Cardiac fibroblast (primary cell): ENCODE results near the gene ANGPTL8.

Experiments
- DNase-seq, 2 donors: peaks; one replicate each; pipeline versions ENCODE4 v3.0.0 to v3.0.0-alpha.2; 2010; ENCODE audit warnings: low read depth in 2 of 2
- H3K4me3 ChIP-seq, 2 donors: replicated peaks in 1 of 2; 1 replicate in 1 of 2; 2 replicates in 1 of 2; pipeline ENCODE4 v1.5.1; 2011; ENCODE audit warnings: low read depth in 2 of 2, low read length in 2 of 2, mild to moderate bottlenecking in 2 of 2, moderate library complexity in 1 of 2
- TF ChIP-seq, protein P1 (sequence below): IDR thresholded peaks from one replicate; pipeline ENCODE4 v1.5.1; 2011; ENCODE audit warnings: low read depth, mild to moderate bottlenecking, low read length, inconsistent platforms

The ANGPTL8 gene

DNA sequence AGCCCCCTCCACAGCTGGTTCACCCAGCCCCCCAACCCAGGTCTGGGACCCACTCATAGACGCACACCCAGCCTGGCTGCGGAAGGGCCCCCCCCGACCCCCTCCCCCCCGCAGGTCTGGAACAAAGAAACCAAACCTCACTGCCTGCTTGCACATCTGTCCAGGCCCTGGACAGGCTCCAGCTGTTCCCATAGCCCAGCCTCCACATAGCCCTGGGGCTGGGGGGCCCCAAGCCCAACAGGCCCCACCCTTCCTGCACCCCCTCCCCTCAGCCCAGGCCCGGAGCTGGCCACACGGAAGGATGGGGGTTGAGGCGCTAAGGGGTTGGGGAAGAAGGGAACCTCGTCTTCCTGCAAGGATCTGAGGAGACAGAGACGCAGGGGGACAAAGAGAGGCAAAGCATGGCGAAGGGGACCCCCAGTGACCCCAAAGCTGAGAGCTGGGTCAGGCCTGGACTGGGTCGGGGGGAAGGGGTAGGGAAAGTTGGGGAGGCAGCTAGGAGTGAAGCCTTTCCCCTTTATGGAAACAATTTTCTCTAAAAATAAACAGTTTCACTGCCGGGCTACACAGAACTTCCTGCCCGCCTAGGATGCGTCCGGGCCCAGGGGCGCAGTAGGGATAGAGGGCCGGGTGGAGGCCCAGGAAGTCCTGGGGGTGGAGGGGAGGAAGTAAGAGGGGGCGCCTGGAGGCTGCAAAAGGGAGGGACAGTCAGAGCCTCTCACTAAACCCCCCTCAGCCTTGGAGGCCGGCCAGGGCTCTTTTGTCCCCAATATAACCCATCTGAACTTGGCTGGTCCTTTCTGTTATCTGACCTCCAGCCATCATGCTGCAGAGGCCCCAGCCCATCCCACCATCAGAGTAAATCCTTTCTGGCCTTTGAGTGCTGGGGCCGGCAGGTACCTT is 44.5 kb upstream of the ANGPTL8 start:
- DNase-seq: peak; percentile 43 to 46
- H3K4me3 ChIP-seq: peak overlapping the region; percentile 51 to 90
- TF ChIP-seq, protein P1, sequence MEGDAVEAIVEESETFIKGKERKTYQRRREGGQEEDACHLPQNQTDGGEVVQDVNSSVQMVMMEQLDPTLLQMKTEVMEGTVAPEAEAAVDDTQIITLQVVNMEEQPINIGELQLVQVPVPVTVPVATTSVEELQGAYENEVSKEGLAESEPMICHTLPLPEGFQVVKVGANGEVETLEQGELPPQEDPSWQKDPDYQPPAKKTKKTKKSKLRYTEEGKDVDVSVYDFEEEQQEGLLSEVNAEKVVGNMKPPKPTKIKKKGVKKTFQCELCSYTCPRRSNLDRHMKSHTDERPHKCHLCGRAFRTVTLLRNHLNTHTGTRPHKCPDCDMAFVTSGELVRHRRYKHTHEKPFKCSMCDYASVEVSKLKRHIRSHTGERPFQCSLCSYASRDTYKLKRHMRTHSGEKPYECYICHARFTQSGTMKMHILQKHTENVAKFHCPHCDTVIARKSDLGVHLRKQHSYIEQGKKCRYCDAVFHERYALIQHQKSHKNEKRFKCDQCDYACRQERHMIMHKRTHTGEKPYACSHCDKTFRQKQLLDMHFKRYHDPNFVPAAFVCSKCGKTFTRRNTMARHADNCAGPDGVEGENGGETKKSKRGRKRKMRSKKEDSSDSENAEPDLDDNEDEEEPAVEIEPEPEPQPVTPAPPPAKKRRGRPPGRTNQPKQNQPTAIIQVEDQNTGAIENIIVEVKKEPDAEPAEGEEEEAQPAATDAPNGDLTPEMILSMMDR: no peak

DNA sequence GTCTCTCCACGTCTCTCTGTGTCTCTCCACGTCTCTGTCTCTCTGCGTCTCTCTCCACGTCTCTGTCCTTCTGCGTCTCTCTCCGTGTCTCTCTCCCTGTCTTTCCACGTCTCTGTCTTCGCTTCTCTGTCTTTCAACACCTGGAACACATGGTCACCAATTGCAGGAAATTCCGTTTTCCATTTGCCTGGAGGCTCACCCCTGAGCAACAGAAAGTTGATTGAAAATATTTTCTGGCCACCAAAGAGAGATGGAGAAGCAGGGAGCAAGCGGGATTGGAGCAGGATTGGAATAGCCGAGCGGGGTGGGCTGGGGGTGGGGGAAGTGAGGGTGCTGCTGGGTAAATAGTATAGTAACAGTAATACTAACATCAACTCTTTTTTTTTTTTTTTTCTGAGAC is 43.7 kb upstream of the ANGPTL8 start:
- DNase-seq: no peak
- TF ChIP-seq, protein P1: no peak
- peak overlapping the region; percentile 51 to 90 for H3K4me3 ChIP-seq

DNA sequence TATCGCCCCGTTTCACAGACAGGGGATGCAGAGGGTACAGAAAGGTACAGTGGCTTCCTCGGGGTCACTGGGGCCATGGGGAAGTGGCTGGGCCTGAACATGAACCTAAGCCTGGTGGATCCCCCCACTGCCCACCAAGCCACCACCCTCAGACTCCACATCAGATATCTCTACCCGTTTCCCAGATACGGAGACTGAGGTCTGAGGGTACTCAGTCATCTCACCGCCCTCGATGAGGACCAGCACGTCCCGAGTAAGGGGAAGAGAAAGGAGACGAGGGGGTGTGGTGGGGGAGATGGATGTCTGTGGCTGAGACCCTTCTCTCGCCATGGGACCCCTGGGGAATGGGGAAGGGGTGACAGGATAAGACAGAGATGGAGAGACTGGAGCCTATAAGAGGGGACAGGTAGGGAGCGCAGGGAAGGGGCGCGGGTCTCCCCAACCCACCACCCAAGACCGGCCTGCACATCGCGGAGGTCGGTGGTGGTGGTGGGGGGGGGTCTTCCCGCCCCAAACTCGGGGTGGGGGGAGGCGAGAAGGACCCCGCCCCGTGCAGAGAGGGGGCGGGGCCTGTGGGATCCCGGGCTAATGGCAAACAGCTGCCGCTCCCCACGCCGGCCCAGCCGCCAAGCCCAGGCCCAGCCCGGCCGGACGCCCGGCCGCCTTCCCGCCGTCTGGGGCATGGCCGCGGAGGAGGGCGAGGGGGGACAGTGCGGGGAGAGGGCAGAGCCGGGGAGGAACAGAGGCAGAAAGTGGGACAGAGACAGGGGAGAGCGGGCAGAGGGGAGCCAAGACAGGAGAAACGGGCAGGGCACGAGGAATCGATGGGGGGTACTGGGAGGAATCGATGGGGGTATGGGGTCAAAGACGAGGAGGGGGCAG is 42.8 kb upstream of the ANGPTL8 start:
- DNase-seq: peak; percentile 36 to 44
- H3K4me3 ChIP-seq: peak overlapping the region; percentile 71 to 90
- TF ChIP-seq, protein P1: no peak

DNA sequence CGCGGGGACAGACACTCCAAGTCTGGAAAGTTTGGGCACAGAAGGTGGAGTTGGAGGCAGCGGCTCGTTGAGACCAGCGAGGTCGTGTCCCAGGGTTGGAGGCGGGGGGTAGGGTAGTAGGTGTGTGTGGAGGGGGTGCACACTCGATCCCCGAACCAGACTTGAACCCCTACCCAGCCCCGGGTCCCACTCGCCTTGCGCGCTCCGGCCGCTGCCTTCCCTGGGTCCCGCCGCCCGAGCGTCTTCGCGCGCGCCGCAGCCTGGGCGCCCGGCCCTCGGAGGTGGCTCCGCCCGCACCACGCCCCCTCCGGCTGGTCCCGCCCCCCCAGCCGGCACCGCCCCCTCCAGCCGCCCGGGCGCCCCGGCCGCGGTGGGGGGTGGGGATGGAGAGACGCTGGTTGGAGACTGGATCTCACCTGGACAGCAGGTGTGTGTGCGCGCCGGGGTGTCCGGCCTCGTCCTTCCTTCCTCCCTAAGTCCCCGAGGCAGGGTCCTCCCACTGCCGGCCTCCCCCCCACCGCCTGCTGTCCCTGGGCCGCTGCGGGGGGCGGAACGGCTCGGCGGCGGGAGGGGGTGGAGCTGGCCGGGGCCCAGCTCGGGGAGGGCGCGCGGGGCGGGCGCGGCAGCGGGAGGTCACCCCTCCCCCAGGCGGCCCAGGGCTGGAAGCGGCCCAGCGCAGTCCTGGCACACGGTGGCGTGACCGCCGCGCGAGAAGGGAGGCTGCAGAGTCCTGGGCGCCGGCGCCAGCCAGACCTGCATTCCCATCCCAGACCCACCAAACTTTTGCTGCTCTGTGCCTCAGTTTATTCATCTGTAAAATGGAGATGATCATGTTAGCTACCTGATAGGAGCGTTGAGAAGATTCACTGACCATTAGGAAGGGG is 41.9 kb upstream of the ANGPTL8 start, which contains the start of gene KANK2:
KANK2 (minus strand) TSS at position 255 of the 884 bp plus-strand sequence. CDS start 3,034 bp downstream, outside the sequence.
- TF ChIP-seq, protein P1: no peak
- H3K4me3 ChIP-seq: peak within 1 kb of the TSS; percentile 71 to 90
- peak; percentile 75 to 85 for DNase-seq

DNA sequence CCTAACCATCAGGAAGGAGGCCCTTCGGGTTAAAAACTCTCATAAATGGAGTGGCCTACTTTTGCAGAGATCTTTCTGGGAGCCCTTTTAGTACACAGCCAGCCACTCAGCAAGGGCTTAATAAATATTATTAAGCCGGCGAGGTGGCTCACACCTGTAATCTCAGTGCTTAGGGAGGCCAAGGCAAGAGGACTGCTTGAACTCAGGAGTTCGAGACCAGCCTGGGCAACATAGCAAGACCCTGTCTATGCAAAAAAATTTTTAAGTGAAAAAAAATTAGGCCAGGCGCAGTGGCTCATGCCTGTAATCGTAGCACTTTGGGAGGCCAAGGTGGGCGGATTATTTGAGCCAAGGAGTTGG is 41.3 kb upstream of the ANGPTL8 start:
- H3K4me3 ChIP-seq: no peak overlapping the region
- DNase-seq: no peak

More for the DNA sequence above, 41.3 kb upstream of the ANGPTL8 start:
- TF ChIP-seq, protein P1: no peak
